Kidney (tissue), 14 donors: Measurements from ENCODE around the gene PIP4K2A. TPM values are rescaled to one million over a fixed set of nuclear protein-coding genes. Genes with fewer than 3 reads are reported as not detected.

Experiments
- DNase-seq, 5 donors: peaks; one replicate each; pipeline ENCODE4 v3.0.0-alpha.2; 2013 to 2020
- FAIRE-seq: peaks from 2 replicates; lab custom pipeline; 2012; peaks lifted over from hg19 to GRCh38; lab: Jason Lieb, UNC
- H3K27ac ChIP-seq, 2 donors: one replicate each; pipeline ENCODE4 v1.7.0; 2013; ENCODE audit warnings: low read depth in 2 of 2, low read length in 2 of 2, inconsistent platforms in 1 of 2
- H3K27me3 ChIP-seq: one replicate; pipeline ENCODE4 v1.7.1; 2013; ENCODE audit warnings: low read length, inconsistent platforms; ENCODE audit not compliant: control insufficient read depth, insufficient read depth
- H3K36me3 ChIP-seq, 3 donors: one replicate each; pipeline versions ENCODE4 v1.7.0 to v1.7.1; 2013; ENCODE audit warnings: low read length in 3 of 3, control low read depth in 1 of 3, inconsistent platforms in 1 of 3; ENCODE audit not compliant: insufficient read depth in 3 of 3, control insufficient read depth in 2 of 3
- H3K4me1 ChIP-seq, 3 donors: one replicate each; pipeline versions ENCODE4 v1.7.0 to v1.7.1; 2013; ENCODE audit warnings: low read length in 3 of 3, inconsistent platforms in 1 of 3, low read depth in 1 of 3; ENCODE audit not compliant: control insufficient read depth in 2 of 3, insufficient read depth in 2 of 3
- H3K4me3 ChIP-seq, 3 donors: one replicate each; pipeline versions ENCODE4 v1.7.0 to v1.8.1; 2013; ENCODE audit warnings: low read length in 3 of 3, control low read depth in 1 of 3, inconsistent platforms in 1 of 3
- H3K9ac ChIP-seq, 3 donors: one replicate each; pipeline versions ENCODE4 v1.7.0 to v1.7.1; 2013; ENCODE audit warnings: low read length in 3 of 3, control low read depth in 1 of 3, inconsistent platforms in 1 of 3
- H3K9me3 ChIP-seq, 3 donors: one replicate each; pipeline versions ENCODE4 v1.7.0 to v1.7.1; 2013; ENCODE audit warnings: low read length in 3 of 3, control low read depth in 1 of 3, inconsistent platforms in 1 of 3; ENCODE audit not compliant: control insufficient read depth in 2 of 3, insufficient read depth in 1 of 3
- CTCF ChIP-seq: IDR thresholded peaks from 3 replicates; pipeline ENCODE4 v1.5.1; 2012; ENCODE audit warnings: mild to moderate bottlenecking, moderate library complexity, borderline replicate concordance; ENCODE audit not compliant: insufficient read depth; ENCODE audit errors: extremely low read depth
- intact Hi-C: fragments of 100-400 bp; cut with DNase I; formaldehyde crosslinking; loops from one replicate; pipeline ENCODE4 v1.11.1; 2022
- polyA plus RNA-seq: library from polyadenylated mRNA; stranded (reverse); fragments of 350-450 nt; fragmentation: Illumina TruSeq; extraction: RNeasy Lipid Tissue Mini Kit (QIAGEN cat#74804); gene quantifications from one replicate; pipeline ENCODE4 v1.2.3, GENCODE V29; 2014; ENCODE audit warnings: low read depth, low replicate concordance; ENCODE audit not compliant: insufficient read depth
- total RNA-seq: library from RNA; stranded (reverse); fragmentation: NEBNext Ultra II Directional; extraction: Animal tissue kit (Norgen Biotek cat#: 25700); gene quantifications from one replicate; pipeline ENCODE4 v1.2.1, GENCODE V29; 2021
- donor health status: control.
- donor health status: control.
- donor health status: control.
- donor health status: control.
- donor health status: control.
- donor health status: DM: yes; HTN: yes; CAD: no.
- donor health status: Normal renal cell carcinoma (clear cell type).

Gene PIP4K2A
- total and polyA plus RNA-seq, 2 donors from 2014 or later, result 12.2 to 54.6 TPM

- Histone ChIP-seq H3K27ac (no peak overlapping the region), H3K9ac (no peak overlapping the region), H3K4me3 (no peak overlapping the region), H3K27me3 (no peaks in the 10 kb centered on the region), H3K9me3 (no peaks in the 10 kb centered on the region), H3K36me3 (no peaks in the 10 kb centered on the region), H3K4me1 (no peaks in the 10 kb centered on the region)
- intact Hi-C loops, result no loop called here
- DNase-seq (no peak), FAIRE-seq (no peak)
- TF ChIP-seq CTCF, result no peak
Observed at GRCh38 chr10:22495396-22495795, 219.0 kb downstream of the PIP4K2A start.

GRCh38 chr10:22494007-22494406, 220.4 kb downstream of the PIP4K2A start:
- Histone ChIP-seq H3K9ac (no peak overlapping the region), H3K36me3 (no peaks in the 10 kb centered on the region), H3K4me3 (no peak overlapping the region), H3K9me3 (no peaks in the 10 kb centered on the region), H3K27me3 (no peaks in the 10 kb centered on the region), H3K27ac (no peak overlapping the region), H3K4me1 (no peaks in the 10 kb centered on the region)
- TF ChIP-seq CTCF, result no peak
- intact Hi-C loops, result no loop called here
- FAIRE-seq (no peak), DNase-seq (no peak)

GRCh38 chr10:22491931-22492615, 222.3 kb downstream of the PIP4K2A start:
- no peak for DNase-seq
- intact Hi-C loops, result no loop called here
- FAIRE-seq, result no peak

More at GRCh38 chr10:22491931-22492615, 222.3 kb downstream of the PIP4K2A start:
- TF ChIP-seq CTCF, result no peak
- H3K9ac ChIP-seq, result no peak overlapping the region
- H3K36me3 ChIP-seq, result no peaks in the 10 kb centered on the region
- H3K27me3 ChIP-seq, result no peaks in the 10 kb centered on the region
- H3K27ac ChIP-seq, result no peak overlapping the region
- H3K4me3 ChIP-seq, result no peak overlapping the region
- no peaks in the 10 kb centered on the region for H3K4me1 ChIP-seq
- no peaks in the 10 kb centered on the region for H3K9me3 ChIP-seq
